RWPE2 (cell line): ENCODE data around the gene POLA2.
A peak's percentile ranks its signal among the peaks of the same experiment; 100 is the strongest.

Experiments
- ATAC-seq: fragments of 200-7000 bp; cut with Tn5 transposase; 3 replicates; pipeline ENCODE4 v1.9.1; 2021; ENCODE audit warnings: low read depth
- DNase-seq: peaks from one replicate; pipeline ENCODE4 v3.0.0-alpha.2; 2020; ENCODE audit warnings: low spot score
- H3K27ac ChIP-seq: fragments of 450-650 bp; 2 replicates; pipeline ENCODE4 v1.5.1; 2017; ENCODE audit warnings: mild to moderate bottlenecking; ENCODE audit not compliant: poor library complexity, severe bottlenecking
- H3K27me3 ChIP-seq: fragments of 250-450 bp; sonication (Bioruptor Pico); 2 replicates; pipeline ENCODE4 v1.5.1; 2021; ENCODE audit warnings: mild to moderate bottlenecking, moderate library complexity; ENCODE audit not compliant: insufficient read depth, poor library complexity, severe bottlenecking
- H3K36me3 ChIP-seq: fragments of 250-450 bp; sonication (Bioruptor Pico); 2 replicates; pipeline ENCODE4 v1.5.1; 2020; ENCODE audit warnings: low read depth, mild to moderate bottlenecking, moderate library complexity
- H3K4me1 ChIP-seq: fragments of 250-450 bp; sonication (Bioruptor Pico); 2 replicates; pipeline ENCODE4 v1.5.1; 2021; ENCODE audit warnings: mild to moderate bottlenecking, moderate library complexity; ENCODE audit not compliant: insufficient read depth, poor library complexity, severe bottlenecking
- H3K4me3 ChIP-seq: fragments of 250-450 bp; sonication (Bioruptor Pico); 2 replicates; pipeline ENCODE4 v1.5.1; 2021; ENCODE audit warnings: mild to moderate bottlenecking, moderate library complexity; ENCODE audit not compliant: severe bottlenecking
- H3K9me3 ChIP-seq: fragments of 250-450 bp; sonication (Bioruptor Pico); 2 replicates; pipeline ENCODE4 v1.5.1; 2021; ENCODE audit warnings: mild to moderate bottlenecking, moderate library complexity; ENCODE audit not compliant: severe bottlenecking
- TF ChIP-seq, protein P1 (sequence below): fragments of 450-650 bp; IDR thresholded peaks from one replicate; pipeline ENCODE4 v1.5.1; 2017; ENCODE audit warnings: mild to moderate bottlenecking, moderate library complexity; ENCODE audit not compliant: poor library complexity, severe bottlenecking

The POLA2 gene

GRCh38 chr11:65254724-65255123 lies 7.0 kb upstream of the POLA2 start:
- H3K4me3 ChIP-seq = no peak overlapping the region
- DNase-seq (no peak), ATAC-seq (no peak)
- no peaks in the 10 kb centered on the region for H3K9me3 ChIP-seq
- no peak overlapping the region for H3K27ac ChIP-seq
- H3K4me1 ChIP-seq = no peaks in the 10 kb centered on the region
- no peaks in the 10 kb centered on the region for H3K27me3 ChIP-seq
- TF ChIP-seq, protein P1, sequence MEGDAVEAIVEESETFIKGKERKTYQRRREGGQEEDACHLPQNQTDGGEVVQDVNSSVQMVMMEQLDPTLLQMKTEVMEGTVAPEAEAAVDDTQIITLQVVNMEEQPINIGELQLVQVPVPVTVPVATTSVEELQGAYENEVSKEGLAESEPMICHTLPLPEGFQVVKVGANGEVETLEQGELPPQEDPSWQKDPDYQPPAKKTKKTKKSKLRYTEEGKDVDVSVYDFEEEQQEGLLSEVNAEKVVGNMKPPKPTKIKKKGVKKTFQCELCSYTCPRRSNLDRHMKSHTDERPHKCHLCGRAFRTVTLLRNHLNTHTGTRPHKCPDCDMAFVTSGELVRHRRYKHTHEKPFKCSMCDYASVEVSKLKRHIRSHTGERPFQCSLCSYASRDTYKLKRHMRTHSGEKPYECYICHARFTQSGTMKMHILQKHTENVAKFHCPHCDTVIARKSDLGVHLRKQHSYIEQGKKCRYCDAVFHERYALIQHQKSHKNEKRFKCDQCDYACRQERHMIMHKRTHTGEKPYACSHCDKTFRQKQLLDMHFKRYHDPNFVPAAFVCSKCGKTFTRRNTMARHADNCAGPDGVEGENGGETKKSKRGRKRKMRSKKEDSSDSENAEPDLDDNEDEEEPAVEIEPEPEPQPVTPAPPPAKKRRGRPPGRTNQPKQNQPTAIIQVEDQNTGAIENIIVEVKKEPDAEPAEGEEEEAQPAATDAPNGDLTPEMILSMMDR = no peak
- H3K36me3 ChIP-seq = no peaks in the 10 kb centered on the region

GRCh38 chr11:65258988-65259387 lies 2.8 kb upstream of the POLA2 start:
- TF ChIP-seq, protein P1 = no peak
- Histone ChIP-seq H3K27me3 (no peaks in the 10 kb centered on the region), H3K9me3 (no peaks in the 10 kb centered on the region), H3K4me3 (no peak overlapping the region), H3K27ac (no peak overlapping the region), H3K36me3 (peaks cover 6% of the 10 kb centered on the region), H3K4me1 (no peaks in the 10 kb centered on the region)
- no peak for DNase-seq
- no peak for ATAC-seq

- TF ChIP-seq, protein P1 = no peak
- DNase-seq (no peak), ATAC-seq (no peak)
- H3K4me3 ChIP-seq = no peak overlapping the region
- no peaks in the 10 kb centered on the region for H3K9me3 ChIP-seq
- H3K4me1 ChIP-seq = no peaks in the 10 kb centered on the region
- H3K27me3 ChIP-seq = no peaks in the 10 kb centered on the region
- H3K36me3 ChIP-seq = peaks cover 15% of the 10 kb centered on the region
- H3K27ac ChIP-seq = no peak overlapping the region
Measured at GRCh38 chr11:65260302-65260701, 1.5 kb upstream of the POLA2 start.

DNA sequence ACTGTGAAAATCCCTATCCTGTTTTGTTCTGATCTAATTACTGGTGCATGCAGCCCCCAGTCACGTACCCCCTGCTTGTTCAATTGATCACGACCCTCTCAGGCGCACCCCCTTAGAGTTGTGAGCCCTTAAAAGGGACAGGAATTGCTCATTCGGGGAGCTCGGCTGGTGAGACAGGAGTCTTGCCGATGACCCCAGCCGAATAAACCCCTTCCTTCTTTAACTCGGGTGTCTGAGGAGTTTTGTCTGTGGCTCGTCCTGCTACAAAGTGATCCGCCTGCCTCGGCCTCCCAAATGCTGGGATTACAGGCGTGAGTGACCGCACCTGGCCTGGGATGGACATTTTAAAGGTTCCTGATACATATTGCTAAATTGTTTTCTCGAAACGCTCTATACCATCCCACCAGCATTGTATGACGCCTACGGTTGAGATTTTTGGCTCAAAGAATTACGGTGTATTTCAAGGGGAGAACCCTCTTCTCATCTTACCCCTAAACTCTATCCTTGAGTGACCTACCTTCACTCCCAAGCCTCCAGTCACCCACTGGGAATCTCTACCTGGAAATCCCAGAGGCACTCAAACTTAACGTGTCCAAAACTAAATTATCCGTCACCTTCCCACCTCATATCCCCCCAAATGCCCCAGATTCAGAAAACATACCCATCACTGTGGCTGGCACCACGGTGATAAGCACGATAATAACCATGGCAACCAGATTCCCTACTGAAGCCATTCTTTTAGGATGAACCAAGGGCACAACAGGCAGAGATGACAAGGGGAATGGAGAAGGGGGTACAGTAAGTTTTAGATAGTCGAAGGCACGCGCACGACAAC lies 789 bp upstream of the POLA2 start:
- no peaks in the 10 kb centered on the region for H3K4me1 ChIP-seq
- H3K27me3 ChIP-seq = no peaks in the 10 kb centered on the region
- peaks cover 15% of the 10 kb centered on the region for H3K36me3 ChIP-seq
- no peaks in the 10 kb centered on the region for H3K9me3 ChIP-seq
- DNase-seq (no peak), ATAC-seq (peak; percentile 28; the same call in 2 of the 3 replicates)
- TF ChIP-seq, protein P1 = no peak
- peak overlapping the region; percentile 68 for H3K4me3 ChIP-seq
- H3K27ac ChIP-seq = peak overlapping the region; percentile 58

DNA sequence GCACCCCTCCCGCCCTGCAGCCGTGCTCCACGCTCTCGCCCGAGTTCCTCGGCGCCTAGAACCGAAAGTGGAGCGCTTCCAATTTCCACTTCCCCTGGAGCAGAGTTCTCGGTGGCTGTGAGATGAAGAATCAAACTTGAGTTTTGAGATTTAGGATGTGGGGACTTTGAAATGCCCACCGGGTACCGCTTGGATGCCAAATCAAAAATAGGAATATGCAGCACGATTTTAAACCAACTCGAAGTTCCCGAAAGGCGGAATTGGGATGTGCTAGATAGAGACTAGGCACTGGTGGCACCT lies 569 bp downstream of the POLA2 start:
- peaks cover 28% of the 10 kb centered on the region for H3K36me3 ChIP-seq
- H3K4me3 ChIP-seq = peak overlapping the region; percentile 68
- no peaks in the 10 kb centered on the region for H3K9me3 ChIP-seq

More for the DNA sequence above, 569 bp downstream of the POLA2 start:
- ATAC-seq = no peak
- peak overlapping the region; percentile 58 for H3K27ac ChIP-seq
- no peak for DNase-seq
- no peaks in the 10 kb centered on the region for H3K4me1 ChIP-seq
- TF ChIP-seq, protein P1 = no peak
- no peaks in the 10 kb centered on the region for H3K27me3 ChIP-seq
